BE2C (cell line): ENCODE data around the gene MAP7D1.

Experiments used
- DNase-seq: peaks from one replicate; pipeline ENCODE4 v3.0.0-alpha.2; 2020
- H3K27me3 ChIP-seq: fragments of 250-450 bp; sonication (Bioruptor Pico); 2 replicates; pipeline ENCODE4 v1.5.1; 2020; ENCODE audit warnings: mild to moderate bottlenecking
- H3K36me3 ChIP-seq: fragments of 250-450 bp; sonication (Bioruptor Pico); 2 replicates; pipeline ENCODE4 v1.5.1; 2020; ENCODE audit warnings: mild to moderate bottlenecking
- H3K4me1 ChIP-seq: fragments of 250-450 bp; sonication (Bioruptor Pico); 2 replicates; pipeline ENCODE4 v1.5.1; 2020
- H3K4me3 ChIP-seq: 2 replicates; pipeline ENCODE4 v1.5.1; 2011; ENCODE audit warnings: low read depth, low read length
- H3K9me3 ChIP-seq: fragments of 250-450 bp; sonication (Bioruptor Pico); 2 replicates; pipeline ENCODE4 v1.5.1; 2020
- TF ChIP-seq, protein P1 (sequence below): IDR thresholded peaks from 2 replicates; pipeline ENCODE4 v1.5.1; 2012; ENCODE audit warnings: mild to moderate bottlenecking, low read depth, low read length

Gene MAP7D1

DNA sequence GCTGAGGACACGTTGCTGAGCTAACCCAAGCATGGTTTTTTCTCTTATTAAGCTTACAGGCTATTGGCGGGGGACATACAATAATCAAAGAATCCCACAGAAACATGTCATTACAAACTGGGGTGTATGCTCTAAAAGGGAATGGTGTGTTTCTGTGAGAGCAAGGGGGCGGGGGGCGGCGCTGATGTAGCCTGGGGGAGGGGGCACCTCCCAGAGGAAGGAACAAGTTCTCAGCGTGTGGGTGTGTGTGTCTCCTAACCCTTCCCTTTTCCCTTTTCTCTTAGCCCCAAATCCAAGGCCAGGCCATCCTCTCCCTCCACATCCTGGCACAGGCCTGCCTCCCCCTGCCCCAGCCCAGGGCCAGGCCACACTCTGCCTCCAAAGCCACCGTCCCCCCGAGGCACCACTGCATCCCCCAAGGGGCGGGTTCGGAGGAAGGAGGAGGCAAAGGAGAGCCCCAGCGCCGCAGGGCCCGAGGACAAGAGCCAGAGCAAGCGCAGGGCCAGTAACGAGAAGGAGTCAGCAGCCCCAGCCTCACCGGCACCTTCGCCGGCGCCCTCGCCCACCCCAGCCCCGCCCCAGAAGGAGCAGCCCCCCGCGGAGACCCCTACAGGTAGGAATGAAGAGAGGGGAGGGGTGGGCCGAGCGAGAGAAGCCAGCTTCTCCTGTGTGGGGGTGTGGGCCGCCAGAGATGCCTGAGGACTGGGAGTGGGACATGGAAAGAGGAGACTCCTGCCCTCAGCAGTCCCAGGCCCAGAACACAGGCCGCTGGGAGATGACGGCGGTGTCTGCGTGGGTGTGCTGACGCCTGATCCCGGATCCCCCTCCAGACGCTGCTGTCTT lies 21.9 kb downstream of the MAP7D1 start:
- H3K4me1 ChIP-seq: no peaks in the 10 kb centered on the region
- H3K9me3 ChIP-seq: no peaks in the 10 kb centered on the region
- no peaks in the 10 kb centered on the region for H3K27me3 ChIP-seq
- no peak overlapping the region for H3K4me3 ChIP-seq
- TF ChIP-seq, protein P1, sequence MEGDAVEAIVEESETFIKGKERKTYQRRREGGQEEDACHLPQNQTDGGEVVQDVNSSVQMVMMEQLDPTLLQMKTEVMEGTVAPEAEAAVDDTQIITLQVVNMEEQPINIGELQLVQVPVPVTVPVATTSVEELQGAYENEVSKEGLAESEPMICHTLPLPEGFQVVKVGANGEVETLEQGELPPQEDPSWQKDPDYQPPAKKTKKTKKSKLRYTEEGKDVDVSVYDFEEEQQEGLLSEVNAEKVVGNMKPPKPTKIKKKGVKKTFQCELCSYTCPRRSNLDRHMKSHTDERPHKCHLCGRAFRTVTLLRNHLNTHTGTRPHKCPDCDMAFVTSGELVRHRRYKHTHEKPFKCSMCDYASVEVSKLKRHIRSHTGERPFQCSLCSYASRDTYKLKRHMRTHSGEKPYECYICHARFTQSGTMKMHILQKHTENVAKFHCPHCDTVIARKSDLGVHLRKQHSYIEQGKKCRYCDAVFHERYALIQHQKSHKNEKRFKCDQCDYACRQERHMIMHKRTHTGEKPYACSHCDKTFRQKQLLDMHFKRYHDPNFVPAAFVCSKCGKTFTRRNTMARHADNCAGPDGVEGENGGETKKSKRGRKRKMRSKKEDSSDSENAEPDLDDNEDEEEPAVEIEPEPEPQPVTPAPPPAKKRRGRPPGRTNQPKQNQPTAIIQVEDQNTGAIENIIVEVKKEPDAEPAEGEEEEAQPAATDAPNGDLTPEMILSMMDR: no peak
- DNase-seq: no peak
- peaks cover 22% of the 10 kb centered on the region for H3K36me3 ChIP-seq

DNA sequence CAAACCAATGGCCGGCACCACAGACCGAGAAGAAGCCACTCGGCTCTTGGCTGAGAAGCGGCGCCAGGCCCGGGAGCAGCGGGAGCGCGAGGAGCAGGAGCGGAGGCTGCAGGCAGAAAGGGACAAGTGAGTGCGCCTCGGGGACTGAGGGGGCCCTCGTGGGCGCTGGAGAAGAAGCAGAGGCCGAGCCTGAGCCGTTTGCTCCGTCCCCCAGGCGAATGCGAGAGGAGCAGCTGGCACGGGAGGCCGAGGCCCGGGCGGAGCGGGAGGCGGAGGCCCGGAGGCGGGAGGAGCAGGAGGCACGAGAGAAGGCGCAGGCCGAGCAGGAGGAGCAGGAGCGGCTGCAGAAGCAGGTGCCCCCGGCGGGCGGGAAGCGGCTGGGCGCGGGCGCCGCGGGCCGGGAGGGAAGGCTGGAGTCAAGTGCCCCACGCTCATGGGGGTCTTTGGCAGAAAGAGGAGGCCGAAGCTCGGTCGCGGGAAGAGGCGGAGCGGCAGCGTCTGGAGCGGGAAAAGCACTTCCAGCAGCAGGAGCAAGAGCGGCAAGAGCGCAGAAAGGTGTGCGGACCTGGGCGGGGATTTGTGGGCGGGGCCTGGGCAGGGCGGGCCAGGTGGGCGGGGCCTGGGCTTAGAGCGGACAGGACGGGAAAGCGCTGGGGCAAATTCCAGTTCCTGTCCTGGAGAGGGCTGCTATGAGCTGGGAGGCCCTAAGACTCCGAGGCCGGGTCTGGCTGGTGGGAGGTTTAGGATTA lies 22.7 kb downstream of the MAP7D1 start:
- no peak overlapping the region for H3K4me3 ChIP-seq
- H3K27me3 ChIP-seq: no peaks in the 10 kb centered on the region
- H3K9me3 ChIP-seq: no peaks in the 10 kb centered on the region
- DNase-seq: no peak
- no peaks in the 10 kb centered on the region for H3K4me1 ChIP-seq
- TF ChIP-seq, protein P1: no peak
- peaks cover 18% of the 10 kb centered on the region for H3K36me3 ChIP-seq

DNA sequence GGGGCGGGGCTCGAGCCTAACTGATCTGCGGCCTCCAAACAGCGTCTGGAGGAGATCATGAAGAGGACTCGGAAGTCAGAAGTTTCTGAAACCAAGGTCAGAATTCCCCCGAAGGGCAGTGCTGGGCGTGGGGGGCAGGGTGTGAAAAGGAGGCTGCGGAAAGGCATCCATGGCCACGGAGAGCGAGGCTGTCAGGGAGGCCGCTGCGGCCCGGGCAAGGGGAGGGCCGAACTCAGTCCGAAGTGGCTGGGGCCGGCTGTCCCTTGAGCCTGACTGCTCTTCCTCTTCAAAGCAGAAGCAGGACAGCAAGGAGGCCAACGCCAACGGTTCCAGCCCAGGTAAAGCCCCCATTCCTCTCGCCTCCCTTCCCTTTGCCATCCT lies 23.2 kb downstream of the MAP7D1 start:
- TF ChIP-seq, protein P1: no peak
- Histone ChIP-seq H3K4me3 (no peak overlapping the region), H3K9me3 (no peaks in the 10 kb centered on the region), H3K36me3 (peaks cover 16% of the 10 kb centered on the region), H3K4me1 (no peaks in the 10 kb centered on the region), H3K27me3 (no peaks in the 10 kb centered on the region)
- no peak for DNase-seq

DNA sequence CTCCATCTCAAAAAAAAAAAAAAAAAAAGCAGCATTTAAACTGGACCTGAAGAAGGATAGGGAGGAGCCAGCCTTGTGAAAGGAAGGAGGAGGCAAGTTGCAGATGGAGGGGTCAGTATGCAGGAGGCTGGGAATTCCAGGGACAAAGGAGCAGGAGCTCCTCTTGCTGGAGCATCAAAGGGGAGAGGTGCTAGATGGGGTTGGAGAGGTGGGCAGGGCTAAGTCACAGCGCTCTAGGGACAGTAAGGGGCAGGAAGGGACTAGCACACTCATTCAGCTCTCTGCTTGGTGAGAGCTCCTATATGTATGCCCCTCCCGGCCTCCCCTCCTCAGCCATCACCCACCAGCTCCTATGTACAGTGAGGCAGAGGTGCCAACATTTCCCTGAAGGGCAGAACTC lies 26.8 kb downstream of the MAP7D1 start:
- TF ChIP-seq, protein P1: no peak
- Histone ChIP-seq H3K27me3 (no peaks in the 10 kb centered on the region), H3K4me3 (no peak overlapping the region), H3K4me1 (no peaks in the 10 kb centered on the region), H3K36me3 (0 out of 2 replicates have a peak, but pooled peaks cover 5% of the 10 kb centered on the region), H3K9me3 (no peaks in the 10 kb centered on the region)
- no peak for DNase-seq

DNA sequence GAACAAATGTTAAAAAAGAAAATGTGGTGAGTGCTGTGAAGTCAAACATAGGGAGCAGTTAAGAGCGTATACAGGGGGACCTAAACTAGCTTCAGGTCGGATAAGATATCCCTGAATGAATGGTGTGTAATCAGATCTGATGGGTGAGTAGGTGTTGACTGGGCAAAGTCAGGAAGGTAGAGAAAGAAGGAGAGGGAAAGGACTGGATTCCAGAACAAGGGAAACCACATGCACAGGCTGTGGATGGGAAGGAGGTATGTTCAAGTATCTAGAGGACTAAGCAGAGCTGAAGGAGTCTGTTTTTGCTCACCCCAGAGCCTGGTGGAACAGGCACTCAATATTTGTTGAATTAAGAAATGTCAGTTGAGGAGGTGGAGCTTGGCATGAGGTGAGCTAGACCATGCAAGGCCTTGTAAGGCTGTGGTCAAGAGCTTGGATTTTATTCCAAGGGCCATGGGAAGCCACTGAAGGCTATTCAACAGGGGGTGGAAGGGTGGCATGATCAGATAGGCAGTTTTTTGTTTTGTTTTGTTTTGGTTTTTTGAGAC lies 27.4 kb downstream of the MAP7D1 start:
- Histone ChIP-seq H3K36me3 (0 out of 2 replicates have a peak, but pooled peaks cover 5% of the 10 kb centered on the region), H3K27me3 (no peaks in the 10 kb centered on the region), H3K4me1 (no peaks in the 10 kb centered on the region), H3K4me3 (no peak overlapping the region), H3K9me3 (no peaks in the 10 kb centered on the region)
- TF ChIP-seq, protein P1: no peak
- no peak for DNase-seq
